Measurements from ENCODE around the gene NUP210L. TPM values are rescaled to one million over a fixed set of nuclear protein-coding genes. Genes with fewer than 3 reads are reported as not detected.
A peak's percentile ranks its signal among the peaks of the same experiment; 100 is the strongest.

The NUP210L gene
- total and polyA plus RNA-seq, 2 of the 13 experiments (the other 11 are each of a cell fraction or from before 2014, with no cell fraction given): not detected

- TF ChIP-seq ZNF232 (CRISPR knock-in tag; IDR thresholded peaks at IDR 0.05; ENCODE audit: borderline replicate concordance) (peak; percentile 88; the same call in 1 of the 2 replicates), ZC3H4 (CRISPR knock-in tag; IDR thresholded peaks at IDR 0.05; ENCODE audit: borderline replicate concordance) (peak; percentile 66; the same call in 1 of the 2 replicates), ZNF563 (CRISPR knock-in tag; IDR thresholded peaks at IDR 0.05) (peak; percentile 48; the same call in 1 of the 2 replicates), ATF4 (CRISPR knock-in tag; IDR thresholded peaks at IDR 0.05) (peak in 1 of 2 experiments; percentile 83; a peak in 2 of 4 replicates), HNRNPK (IDR thresholded peaks at IDR 0.05; ENCODE audit: low read depth, low read length, poor library complexity, severe bottlenecking) (no peak), KDM3A (CRISPR knock-in tag; IDR thresholded peaks at IDR 0.05; ENCODE audit: low read depth) (peak; percentile 68; the same call in 1 of the 2 replicates), DMTF1 (CRISPR knock-in tag; IDR thresholded peaks at IDR 0.05) (no peak), ZNF691 (CRISPR knock-in tag; IDR thresholded peaks at IDR 0.05; ENCODE audit: borderline replicate concordance, low read depth) (peak; percentile 75), ZNF75D (CRISPR knock-in tag; IDR thresholded peaks at IDR 0.05; ENCODE audit: borderline replicate concordance) (no peak), ZNF143 (CRISPR knock-in tag; IDR thresholded peaks at IDR 0.05) (peak; percentile 69), ELF1 (CRISPR knock-in tag; IDR thresholded peaks at IDR 0.05) (peak; percentile 97), NKX3-1 (CRISPR knock-in tag; IDR thresholded peaks at IDR 0.05) (peak; percentile 79; the same call in 1 of the 2 replicates), U2AF2 (IDR thresholded peaks at IDR 0.05; ENCODE audit: low read depth, low read length) (no peak), ZNF597 (CRISPR knock-in tag; IDR thresholded peaks at IDR 0.05) (no peak), KLF11 (CRISPR knock-in tag; IDR thresholded peaks at IDR 0.05) (peak; percentile 90), HNF1A (IDR thresholded peaks at IDR 0.05; ENCODE audit: low read depth) (0 out of 2 replicates have a peak, but pooled peaks have one; percentile 34), HNF1A (CRISPR knock-in tag; IDR thresholded peaks at IDR 0.05; ENCODE audit: borderline replicate concordance) (peak; percentile 73; the same call in 1 of the 2 replicates)
Observed at GRCh38 chr1:153990468-153991150, 164.3 kb downstream of the NUP210L start, which contains the start of gene RPS27 (continued).

All from HepG2 (cell line).